Mesenchymal stem cell (in vitro differentiated cells and primary cell): Measurements from ENCODE around the gene TUBAL3.
"Not testable (repeated sequence)": the region's sequence is repeated elsewhere in the genome, so short reads cannot be mapped to it uniquely, and the experiment has no call there.

Source experiments
- DNase-seq: peaks from one replicate; pipeline ENCODE4 v3.0.0-alpha.2; 2013
- H2AFZ ChIP-seq: one replicate; pipeline ENCODE4 v1.6.1; 2013; ENCODE audit warnings: low read depth, mild to moderate bottlenecking, control low read depth, inconsistent platforms, low read length, moderate library complexity
- H2AK5ac ChIP-seq: 2 replicates; pipeline ENCODE4 v1.6.1; 2013; ENCODE audit warnings: low read length, moderate library complexity, mild to moderate bottlenecking, inconsistent platforms; ENCODE audit not compliant: severe bottlenecking
- H2BK120ac ChIP-seq: one replicate; pipeline ENCODE4 v1.6.1; 2013; ENCODE audit warnings: low read depth, mild to moderate bottlenecking, inconsistent platforms, low read length, moderate library complexity
- H2BK12ac ChIP-seq, 2 experiments: one replicate each; pipeline ENCODE4 v1.6.1; 2013; ENCODE audit warnings: inconsistent platforms in 2 of 2, low read length in 2 of 2, mild to moderate bottlenecking in 2 of 2, moderate library complexity in 2 of 2, control low read depth in 1 of 2
- H2BK15ac ChIP-seq: one replicate; pipeline ENCODE4 v1.6.1; 2013; ENCODE audit warnings: mild to moderate bottlenecking, low read depth, inconsistent platforms; ENCODE audit not compliant: poor library complexity, severe bottlenecking
- H2BK5ac ChIP-seq: 2 replicates; pipeline ENCODE4 v1.6.1; 2013; ENCODE audit warnings: low read depth, mild to moderate bottlenecking, low read length, control low read depth, inconsistent platforms; ENCODE audit not compliant: poor library complexity, severe bottlenecking
- H3K14ac ChIP-seq, 2 experiments: one replicate each; pipeline ENCODE4 v1.6.1; 2013; ENCODE audit warnings: inconsistent platforms in 2 of 2, low read length in 2 of 2, control low read depth in 1 of 2, mild to moderate bottlenecking in 1 of 2, moderate library complexity in 1 of 2
- H3K18ac ChIP-seq, 2 experiments: one replicate each; pipeline ENCODE4 v1.6.1; 2013; ENCODE audit warnings: inconsistent platforms in 2 of 2, low read length in 2 of 2, control low read depth in 1 of 2, low read depth in 1 of 2, mild to moderate bottlenecking in 1 of 2
- H3K23ac ChIP-seq, 2 experiments: one replicate each; pipeline ENCODE4 v1.6.1; 2013; ENCODE audit warnings: inconsistent platforms in 2 of 2, low read length in 2 of 2, mild to moderate bottlenecking in 2 of 2, moderate library complexity in 2 of 2, control low read depth in 1 of 2
- H3K27ac ChIP-seq: 2 replicates; pipeline ENCODE4 v1.5.1; 2013; ENCODE audit warnings: mild to moderate bottlenecking, moderate library complexity, low read length, control low read depth, inconsistent platforms; ENCODE audit not compliant: poor library complexity, severe bottlenecking
- H3K27me3 ChIP-seq, 2 experiments: 2 replicates each; pipeline versions ENCODE4 v1.6.1 to v1.7.0; 2013; ENCODE audit warnings: low read length in 2 of 2, mild to moderate bottlenecking in 2 of 2, moderate library complexity in 2 of 2, control low read depth in 1 of 2, inconsistent platforms in 1 of 2; ENCODE audit not compliant: control insufficient read depth in 1 of 2, insufficient read depth in 1 of 2
- H3K36me3 ChIP-seq, 2 experiments: 2 replicates each; pipeline versions ENCODE4 v1.6.1 to v1.7.0; 2013; ENCODE audit warnings: low read length in 2 of 2, control low read depth in 1 of 2, inconsistent platforms in 1 of 2, low read depth in 1 of 2, mild to moderate bottlenecking in 1 of 2; ENCODE audit not compliant: insufficient read depth in 2 of 2, control insufficient read depth in 1 of 2
- H3K4ac ChIP-seq, 2 experiments: one replicate each; pipeline ENCODE4 v1.6.1; 2013; ENCODE audit warnings: inconsistent platforms in 2 of 2, low read length in 2 of 2, mild to moderate bottlenecking in 2 of 2, moderate library complexity in 2 of 2, control low read depth in 1 of 2, low read depth in 1 of 2
- H3K4me1 ChIP-seq: 2 replicates; pipeline ENCODE4 v1.6.1; 2013; ENCODE audit warnings: low read depth, low read length, control low read depth; ENCODE audit not compliant: control insufficient read depth, insufficient read depth
- H3K4me2 ChIP-seq: 2 replicates; pipeline ENCODE4 v1.6.1; 2013; ENCODE audit warnings: low read length, mild to moderate bottlenecking, inconsistent platforms; ENCODE audit not compliant: poor library complexity, severe bottlenecking
- H3K4me3 ChIP-seq, 2 experiments: 2 replicates each; pipeline versions ENCODE4 v1.5.1 to v1.7.0; 2013; ENCODE audit warnings: low read length in 2 of 2, mild to moderate bottlenecking in 2 of 2, control low read depth in 1 of 2, low read depth in 1 of 2; ENCODE audit not compliant: insufficient read depth in 1 of 2
- H3K79me1 ChIP-seq: replicated peaks from 2 replicates; pipeline ENCODE4 v1.6.1; 2013; ENCODE audit warnings: mild to moderate bottlenecking, control low read depth, low read length, inconsistent platforms; ENCODE audit not compliant: poor library complexity, severe bottlenecking
- H3K9ac ChIP-seq: 2 replicates; pipeline ENCODE4 v1.7.0; 2013; ENCODE audit warnings: mild to moderate bottlenecking, low read length, moderate library complexity
- H3K9me3 ChIP-seq: 2 replicates; pipeline ENCODE4 v1.7.0; 2013; ENCODE audit warnings: mild to moderate bottlenecking, low read length; ENCODE audit not compliant: control insufficient read depth
- H4K8ac ChIP-seq: one replicate; pipeline ENCODE4 v1.6.1; 2013; ENCODE audit warnings: inconsistent platforms, mild to moderate bottlenecking, low read length, moderate library complexity
- H4K91ac ChIP-seq: one replicate; pipeline ENCODE4 v1.6.1; 2013; ENCODE audit warnings: mild to moderate bottlenecking, low read length, inconsistent platforms
- WGBS: methylation state at CpG from one replicate; pipeline ENCODE4 v1.1.7; 2013; ENCODE audit warnings: mixed read lengths; 5-methylcytosine and 5-hydroxymethylcytosine counted together

The TUBAL3 gene

DNA sequence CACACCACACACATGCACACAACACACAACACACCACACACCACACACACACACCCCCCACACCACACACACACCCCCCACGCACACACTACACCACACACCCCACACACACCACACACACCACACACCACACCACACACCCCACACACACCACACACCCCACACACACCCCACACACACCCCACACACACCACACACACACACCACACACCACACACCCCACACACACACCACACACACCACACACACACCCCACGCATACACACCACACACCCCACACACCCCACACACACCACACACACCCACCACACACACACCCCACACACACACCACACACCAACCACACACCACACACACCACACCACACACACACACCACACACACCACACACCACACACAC lies 23.4 kb downstream of the TUBAL3 start:
- peak overlapping the region in 1 of 2 experiments; percentile 58 for H3K14ac ChIP-seq
- H3K9ac ChIP-seq = no peak overlapping the region

DNA sequence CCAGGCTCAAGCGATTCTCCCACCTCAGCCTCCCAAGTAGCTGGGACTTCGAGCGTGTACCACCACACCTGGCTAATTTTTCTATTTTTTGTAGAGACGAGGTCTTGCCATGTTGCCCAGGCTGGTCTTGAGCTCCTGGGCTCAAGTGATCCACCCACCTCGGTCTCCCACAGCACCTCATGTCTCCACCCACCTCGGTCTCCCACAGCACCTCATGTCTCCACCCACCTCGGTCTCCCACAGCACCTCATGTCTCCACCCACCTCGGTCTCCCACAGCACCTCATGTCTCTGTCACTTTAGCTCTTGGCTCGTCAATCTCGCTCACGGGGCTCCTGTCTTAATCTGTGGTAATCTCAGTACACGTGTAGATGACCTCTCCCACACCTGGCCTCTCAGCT lies 24.2 kb downstream of the TUBAL3 start:
- 92% methylated on average over 12 of the region's 12 CpGs for WGBS
- not testable (repeated sequence) for H2AK5ac ChIP-seq, H3K27me3 ChIP-seq, H3K36me3 ChIP-seq, H3K27ac ChIP-seq, H3K4me3 ChIP-seq, H3K4ac ChIP-seq, H3K79me1 ChIP-seq, DNase-seq, H2BK5ac ChIP-seq, H3K18ac ChIP-seq, H3K9ac ChIP-seq, H3K4me1 ChIP-seq, H2BK15ac ChIP-seq, H4K8ac ChIP-seq, H2BK12ac ChIP-seq, H3K4me2 ChIP-seq, H4K91ac ChIP-seq, H2BK120ac ChIP-seq, H3K23ac ChIP-seq, H2AFZ ChIP-seq, H3K9me3 ChIP-seq
- H3K14ac ChIP-seq = peak overlapping the region in 1 of 2 experiments; percentile 55

More for the DNA sequence above, 23.4 kb downstream of the TUBAL3 start:
- no peak overlapping the region for H2BK5ac ChIP-seq
- H3K27me3 ChIP-seq = peaks cover 3 to 4% of the 10 kb centered on the region in 2 experiments
- DNase-seq = no peak
- no peak overlapping the region for H3K23ac ChIP-seq
- no peak overlapping the region for H3K4me3 ChIP-seq
- H3K9me3 ChIP-seq = no peaks in the 10 kb centered on the region
- H4K91ac ChIP-seq = no peak overlapping the region
- no peak overlapping the region for H2BK15ac ChIP-seq
- H3K18ac ChIP-seq = peak overlapping the region in 1 of 2 experiments; percentile 50
- no peak overlapping the region for H2AK5ac ChIP-seq
- H3K36me3 ChIP-seq = no peaks in the 10 kb centered on the region
- H3K27ac ChIP-seq = no peak overlapping the region
- 73% methylated on average over 1 of the region's 2 CpGs for WGBS
- H4K8ac ChIP-seq = no peak overlapping the region
- H2BK12ac ChIP-seq = no peak overlapping the region
- H2BK120ac ChIP-seq = no peak overlapping the region
- no peak overlapping the region for H3K4me2 ChIP-seq
- no peaks in the 10 kb centered on the region for H3K79me1 ChIP-seq
- H3K4ac ChIP-seq = no peak overlapping the region
- no peak overlapping the region for H2AFZ ChIP-seq
- peaks cover 1% of the 10 kb centered on the region for H3K4me1 ChIP-seq

GRCh38 chr10:5379202-5379601 lies 25.4 kb downstream of the TUBAL3 start:
- 100% methylated on average over 1 of the region's 5 CpGs for WGBS

GRCh38 chr10:5376450-5376849 lies 28.2 kb downstream of the TUBAL3 start:
- Histone ChIP-seq H3K4me1 (peaks cover 8% of the 10 kb centered on the region), H3K4me3 (no peak overlapping the region), H3K14ac (no peak overlapping the region), H3K4me2 (no peak overlapping the region), H4K91ac (no peak overlapping the region), H3K79me1 (no peaks in the 10 kb centered on the region), H2BK5ac (no peak overlapping the region), H3K9me3 (no peaks in the 10 kb centered on the region), H3K27ac (no peak overlapping the region), H2AFZ (no peak overlapping the region), H3K36me3 (no peaks in the 10 kb centered on the region), H2BK12ac (no peak overlapping the region), H3K18ac (no peak overlapping the region), H2AK5ac (no peak overlapping the region), H2BK15ac (no peak overlapping the region), H3K9ac (no peak overlapping the region), H2BK120ac (no peak overlapping the region), H3K4ac (no peak overlapping the region), H4K8ac (no peak overlapping the region), H3K27me3 (peaks cover 6 to 7% of the 10 kb centered on the region in 2 experiments), H3K23ac (no peak overlapping the region)
- DNase-seq = no peak
- WGBS = 75% methylated on average over 3 of the region's 4 CpGs

More at GRCh38 chr10:5379202-5379601, 25.4 kb downstream of the TUBAL3 start:
- H2BK5ac ChIP-seq, H3K27ac ChIP-seq, H3K27me3 ChIP-seq, H3K14ac ChIP-seq, H2BK12ac ChIP-seq, H3K4me3 ChIP-seq, H2AK5ac ChIP-seq, H4K91ac ChIP-seq, H3K4me2 ChIP-seq, H3K4me1 ChIP-seq, H3K9me3 ChIP-seq, H3K9ac ChIP-seq, H3K23ac ChIP-seq, H2BK120ac ChIP-seq, H2BK15ac ChIP-seq, H3K18ac ChIP-seq, H2AFZ ChIP-seq, H3K36me3 ChIP-seq, DNase-seq, H3K79me1 ChIP-seq, H3K4ac ChIP-seq, H4K8ac ChIP-seq: not testable (repeated sequence)
